Naive thymus-derived CD4-positive, alpha-beta T cell (primary cell): ENCODE data around the gene BAIAP2. TPM values are rescaled to one million over a fixed set of nuclear protein-coding genes. Genes with fewer than 3 reads are reported as not detected.
A peak's percentile ranks its signal among the peaks of the same experiment; 100 is the strongest.

Source experiments
- ATAC-seq: fragments of 150-1000 bp; cut with Tn5 transposase; 2 replicates; pipeline ENCODE4 v1.10.0; 2021; ENCODE audit warnings: mild to moderate bottlenecking, moderate library complexity
- CTCF ChIA-PET: fragments of 350-600 bp; sonication (Branson Sonifier 250); formaldehyde crosslinking; loops from one replicate; lab custom pipeline; 2021; ENCODE audit warnings: antibody characterized with exemption; lab: Charles Lee
- POLR2A ChIA-PET: fragments of 350-600 bp; sonication (Branson Sonifier 250); formaldehyde crosslinking; loops from one replicate; lab custom pipeline; 2021; ENCODE audit warnings: antibody characterized with exemption, inconsistent platforms; lab: Charles Lee
- DNase-seq, 9 donors: peaks; one replicate each; pipeline versions ENCODE4 v3.0.0 to v3.0.0-alpha.2; 2020 to 2022; ENCODE audit warnings: mixed read lengths in 1 of 9
- H3K27ac ChIP-seq: one replicate; pipeline ENCODE4 v1.7.0; 2013; ENCODE audit warnings: mild to moderate bottlenecking, low read depth, low read length, moderate library complexity
- H3K27me3 ChIP-seq, 2 donors: one replicate each; pipeline ENCODE4 v1.7.0; 2013; ENCODE audit warnings: low read length in 2 of 2, mild to moderate bottlenecking in 2 of 2, moderate library complexity in 2 of 2; ENCODE audit not compliant: control insufficient read depth in 2 of 2, insufficient read depth in 2 of 2
- H3K36me3 ChIP-seq, 3 experiments: 1 replicate in 2 of 3; 2 replicates in 1 of 3; pipeline ENCODE4 v1.7.0; 2013; ENCODE audit warnings: low read length in 3 of 3, mild to moderate bottlenecking in 3 of 3, moderate library complexity in 1 of 3; ENCODE audit not compliant: insufficient read depth in 3 of 3, control insufficient read depth in 2 of 3
- H3K4me1 ChIP-seq, 2 donors: one replicate each; pipeline ENCODE4 v1.7.0; 2013; ENCODE audit warnings: low read length in 2 of 2, mild to moderate bottlenecking in 2 of 2, moderate library complexity in 1 of 2; ENCODE audit not compliant: control insufficient read depth in 2 of 2, insufficient read depth in 2 of 2
- H3K4me3 ChIP-seq: 2 replicates; pipeline ENCODE4 v1.7.0; 2013; ENCODE audit warnings: mild to moderate bottlenecking, low read length
- H3K9me3 ChIP-seq, 3 experiments: 1 replicate in 2 of 3; 2 replicates in 1 of 3; pipeline ENCODE4 v1.7.0; 2013; ENCODE audit warnings: low read length in 3 of 3; ENCODE audit not compliant: control insufficient read depth in 2 of 3
- H3K27ac Mint-ChIP-seq, 9 donors: one replicate each; pipeline ENCODE4 v1.8.0; 2020 to 2022; ENCODE audit warnings: mixed read lengths in 9 of 9, mild to moderate bottlenecking in 8 of 9, moderate library complexity in 5 of 9, inconsistent platforms in 2 of 9
- H3K27me3 Mint-ChIP-seq, 5 donors: one replicate each; pipeline ENCODE4 v1.8.0; 2021 to 2022; ENCODE audit warnings: mixed read lengths in 5 of 5, mild to moderate bottlenecking in 1 of 5
- H3K36me3 Mint-ChIP-seq, 5 donors: one replicate each; pipeline ENCODE4 v1.8.0; 2020 to 2022; ENCODE audit warnings: mixed read lengths in 5 of 5, mild to moderate bottlenecking in 3 of 5, inconsistent platforms in 1 of 5
- H3K4me1 Mint-ChIP-seq, 7 donors: one replicate each; pipeline ENCODE4 v1.8.0; 2020 to 2022; ENCODE audit warnings: mixed read lengths in 7 of 7, mild to moderate bottlenecking in 3 of 7, inconsistent platforms in 1 of 7
- H3K4me3 Mint-ChIP-seq, 10 donors: one replicate each; pipeline ENCODE4 v1.8.0; 2020 to 2022; ENCODE audit warnings: mild to moderate bottlenecking in 10 of 10, mixed read lengths in 10 of 10, moderate library complexity in 6 of 10, inconsistent platforms in 2 of 10
- H3K9me3 Mint-ChIP-seq, 11 donors: one replicate each; pipeline ENCODE4 v1.8.0; 2020 to 2022; ENCODE audit warnings: mixed read lengths in 11 of 11, mild to moderate bottlenecking in 4 of 11, inconsistent platforms in 1 of 11, moderate library complexity in 1 of 11
- intact Hi-C, 2 donors: fragments of 100-400 bp; cut with micrococcal nuclease; formaldehyde crosslinking; loops; one replicate each; pipeline ENCODE4 v1.15.1; 2023
- polyA plus RNA-seq, 2 donors: library from polyadenylated mRNA; unstranded; fragments of 300-500 nt; fragmentation: Illumina TruSeq; gene quantifications; one replicate each; pipeline ENCODE4 v1.2.3, GENCODE V29; 2021
- total RNA-seq, 6 experiments: library from RNA in 5 of 6; stranded (reverse) in 5 of 6; gene quantifications; 1 replicate in 5 of 6; 2 replicates in 1 of 6; pipeline ENCODE4 v1.2.3 and lab custom pipeline; 2021 to 2026

BAIAP2 gene
- total and polyA plus RNA-seq, 7 experiments from 2014 or later: 3.2 to 13.7 (median 7.4) TPM

GRCh38 chr17:81037798-81038733 is 3.1 kb downstream of the BAIAP2 start:
- Histone ChIP-seq H3K36me3 (no peaks in the 10 kb centered on the region), H3K9me3 (no peaks in the 10 kb centered on the region), H3K27me3 (no peaks in the 10 kb centered on the region), H3K4me3 (no peak overlapping the region), H3K27ac (no peak overlapping the region), H3K4me1 (peaks cover 0 to 9% of the 10 kb centered on the region in 2 donors)
- Mint-ChIP-seq H3K4me1 (peaks cover 5 to 24% (median 19%) of the 10 kb centered on the region in 7 donors), H3K36me3 (no peaks in the 10 kb centered on the region), H3K4me3 (peak overlapping the region in 3 of 10 donors; percentile 9 to 91 (median 10)), H3K27ac (peak overlapping the region in 1 of 9 donors; percentile 18), H3K27me3 (peaks cover 0 to 36% (median 0%) of the 10 kb centered on the region in 5 donors), H3K9me3 (no peaks in the 10 kb centered on the region)
- intact Hi-C loops: loop anchor here in 1 of 2 donors (10.0 kb wide), 2 partner anchors 447 to 583 kb away; no protein-coding TSS in a partner anchor
- ChIA-PET POLR2A (no interaction called here), CTCF (no interaction called here)
- no peak for ATAC-seq
- DNase-seq: peak in 1 of 9 donors; percentile 8

- ChIA-PET CTCF (no interaction called here), POLR2A (no interaction called here)
- Histone ChIP-seq H3K4me1 (peaks cover 0 to 3% of the 10 kb centered on the region in 2 donors), H3K36me3 (no peaks in the 10 kb centered on the region), H3K9me3 (no peaks in the 10 kb centered on the region), H3K27ac (no peak overlapping the region), H3K4me3 (no peak overlapping the region), H3K27me3 (no peaks in the 10 kb centered on the region)
- peak in 1 of 9 donors; percentile 8 for DNase-seq
- Mint-ChIP-seq H3K4me3 (no peak overlapping the region), H3K36me3 (no peaks in the 10 kb centered on the region), H3K27ac (no peak overlapping the region), H3K4me1 (peaks cover 0 to 14% (median 9%) of the 10 kb centered on the region in 7 donors), H3K27me3 (peaks cover 0 to 26% (median 0%) of the 10 kb centered on the region in 5 donors), H3K9me3 (no peaks in the 10 kb centered on the region)
- ATAC-seq: no peak
- intact Hi-C loops: loop anchor here in 1 of 2 donors (10.0 kb wide), 2 partner anchors 446 to 584 kb away; no protein-coding TSS in a partner anchor
Observed at GRCh38 chr17:81039096-81039495, 4.1 kb downstream of the BAIAP2 start.

- Histone ChIP-seq H3K36me3 (no peaks in the 10 kb centered on the region), H3K27ac (no peak overlapping the region), H3K27me3 (no peaks in the 10 kb centered on the region), H3K4me3 (no peak overlapping the region), H3K4me1 (no peaks in the 10 kb centered on the region), H3K9me3 (no peaks in the 10 kb centered on the region)
- no peak overlapping the region for H3K4me3 Mint-ChIP-seq
- ATAC-seq: no peak
- intact Hi-C loops: loop anchor here in 1 of 2 donors (10.0 kb wide), 2 partner anchors 445 to 585 kb away; no protein-coding TSS in a partner anchor
- H3K9me3 Mint-ChIP-seq: no peaks in the 10 kb centered on the region
- H3K27me3 Mint-ChIP-seq: peaks cover 0 to 22% (median 0%) of the 10 kb centered on the region in 5 donors
- CTCF ChIA-PET: no interaction called here
- peaks cover 0 to 13% (median 8%) of the 10 kb centered on the region in 7 donors for H3K4me1 Mint-ChIP-seq
- POLR2A ChIA-PET: no interaction called here
- H3K36me3 Mint-ChIP-seq: no peaks in the 10 kb centered on the region
- no peak for DNase-seq
- H3K27ac Mint-ChIP-seq: no peak overlapping the region
Observed at GRCh38 chr17:81039854-81040758, 5.2 kb downstream of the BAIAP2 start.

GRCh38 chr17:81040791-81041337 is 5.9 kb downstream of the BAIAP2 start:
- Mint-ChIP-seq H3K36me3 (no peaks in the 10 kb centered on the region), H3K27me3 (peaks cover 0 to 19% (median 0%) of the 10 kb centered on the region in 5 donors), H3K4me3 (no peak overlapping the region), H3K4me1 (peaks cover 0 to 10% (median 5%) of the 10 kb centered on the region in 7 donors), H3K9me3 (no peaks in the 10 kb centered on the region), H3K27ac (no peak overlapping the region)
- peak; percentile 65 for ATAC-seq
- Histone ChIP-seq H3K9me3 (no peaks in the 10 kb centered on the region), H3K4me1 (no peaks in the 10 kb centered on the region), H3K27me3 (no peaks in the 10 kb centered on the region), H3K36me3 (no peaks in the 10 kb centered on the region), H3K4me3 (no peak overlapping the region), H3K27ac (no peak overlapping the region)
- CTCF ChIA-PET: no interaction called here
- POLR2A ChIA-PET: no interaction called here
- no peak for DNase-seq
- intact Hi-C loops: no loop called here

GRCh38 chr17:81042606-81043005 is 7.7 kb downstream of the BAIAP2 start:
- no peaks in the 10 kb centered on the region for H3K9me3 ChIP-seq
- H3K4me3 ChIP-seq: no peak overlapping the region
- no peak for DNase-seq
- H3K4me1 ChIP-seq: no peaks in the 10 kb centered on the region
- Mint-ChIP-seq H3K4me1 (peaks cover 0 to 2% (median 0%) of the 10 kb centered on the region in 7 donors), H3K27ac (peak overlapping the region in 1 of 9 donors; percentile 36), H3K9me3 (no peaks in the 10 kb centered on the region), H3K4me3 (no peak overlapping the region), H3K27me3 (peaks cover 0 to 3% (median 0%) of the 10 kb centered on the region in 5 donors), H3K36me3 (no peaks in the 10 kb centered on the region)
- H3K36me3 ChIP-seq: no peaks in the 10 kb centered on the region
- H3K27me3 ChIP-seq: no peaks in the 10 kb centered on the region
- POLR2A ChIA-PET: interaction anchor here (0.7 kb wide), 1 partner anchor 27 kb away, joined by 3 read pairs; no protein-coding TSS in a partner anchor
- intact Hi-C loops: no loop called here
- no peak overlapping the region for H3K27ac ChIP-seq
- CTCF ChIA-PET: no interaction called here
- no peak for ATAC-seq

- H3K27ac ChIP-seq: no peak overlapping the region
- H3K27me3 ChIP-seq: no peaks in the 10 kb centered on the region
- no peak overlapping the region for H3K4me3 Mint-ChIP-seq
- POLR2A ChIA-PET: no interaction called here
- H3K36me3 ChIP-seq: no peaks in the 10 kb centered on the region
- H3K4me1 Mint-ChIP-seq: peaks cover 0 to 2% (median 0%) of the 10 kb centered on the region in 7 donors
- H3K4me1 ChIP-seq: no peaks in the 10 kb centered on the region
- H3K9me3 Mint-ChIP-seq: no peaks in the 10 kb centered on the region
- no peaks in the 10 kb centered on the region for H3K36me3 Mint-ChIP-seq
- H3K9me3 ChIP-seq: no peaks in the 10 kb centered on the region
- H3K27ac Mint-ChIP-seq: no peak overlapping the region
- H3K27me3 Mint-ChIP-seq: no peaks in the 10 kb centered on the region
- no peak for DNase-seq
- intact Hi-C loops: no loop called here
- no peak overlapping the region for H3K4me3 ChIP-seq
- ATAC-seq: no peak
- CTCF ChIA-PET: no interaction called here
Observed at GRCh38 chr17:81043319-81043724, 8.4 kb downstream of the BAIAP2 start.
